HuH-7.5 (cell line): Measurements from ENCODE around the gene E2F4.

Experiments used
- DNase-seq: peaks from one replicate; pipeline ENCODE4 v3.0.0; 2011; ENCODE audit warnings: low spot score

E2F4 gene

GRCh38 chr16:67157892-67158635, 33.9 kb upstream of the E2F4 start:
- no peak for DNase-seq

DNA sequence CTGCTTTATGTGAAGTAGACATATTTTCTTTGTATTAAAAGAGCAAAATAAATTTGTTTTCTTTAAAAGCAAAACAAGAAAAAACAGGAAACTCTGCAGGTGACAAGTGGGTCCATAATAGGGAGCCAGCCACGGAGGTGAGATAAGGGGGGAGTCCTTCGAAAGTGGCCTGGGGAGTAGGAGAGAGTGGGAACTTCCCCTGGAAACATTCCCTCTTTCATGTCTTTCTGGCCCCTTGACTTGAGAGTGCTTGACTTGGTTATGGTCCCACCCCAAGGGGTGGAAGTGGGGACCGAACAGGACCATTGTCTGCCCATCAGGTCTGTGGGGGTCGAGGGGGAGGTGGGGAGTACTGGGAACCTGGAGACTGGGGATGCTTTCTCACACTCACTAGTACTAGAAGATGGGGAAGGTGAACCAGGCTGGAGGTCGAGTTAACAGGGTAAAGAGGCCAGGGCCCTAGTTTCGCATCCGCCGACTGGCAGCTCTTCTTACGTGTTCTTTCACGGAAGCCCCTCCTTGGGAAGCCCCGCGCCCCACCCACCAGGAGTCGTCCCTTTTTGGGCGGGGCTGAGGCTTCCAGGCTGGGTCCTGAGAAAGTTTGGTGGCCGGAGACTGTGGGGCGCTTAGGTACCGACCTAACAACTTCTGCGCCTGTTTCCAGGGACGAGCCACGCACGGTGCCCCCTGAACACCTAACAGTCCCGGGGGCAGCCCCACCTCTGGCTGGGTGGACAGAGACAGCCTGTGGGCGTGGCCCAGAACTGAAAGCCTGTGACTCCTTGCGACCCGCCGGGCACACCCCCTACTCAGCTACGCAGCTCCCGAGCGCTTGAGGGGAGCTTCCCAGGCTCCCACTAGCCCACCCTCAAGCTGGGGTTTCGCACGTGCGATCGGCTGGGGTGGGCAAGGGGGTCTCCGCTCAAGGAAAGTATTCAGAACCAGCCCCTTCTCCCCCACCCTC, 33.0 kb upstream of the E2F4 start:
- peak; percentile 59 for DNase-seq

- DNase-seq, result no peak
Observed at GRCh38 chr16:67161595-67162058, 30.3 kb upstream of the E2F4 start.

DNA sequence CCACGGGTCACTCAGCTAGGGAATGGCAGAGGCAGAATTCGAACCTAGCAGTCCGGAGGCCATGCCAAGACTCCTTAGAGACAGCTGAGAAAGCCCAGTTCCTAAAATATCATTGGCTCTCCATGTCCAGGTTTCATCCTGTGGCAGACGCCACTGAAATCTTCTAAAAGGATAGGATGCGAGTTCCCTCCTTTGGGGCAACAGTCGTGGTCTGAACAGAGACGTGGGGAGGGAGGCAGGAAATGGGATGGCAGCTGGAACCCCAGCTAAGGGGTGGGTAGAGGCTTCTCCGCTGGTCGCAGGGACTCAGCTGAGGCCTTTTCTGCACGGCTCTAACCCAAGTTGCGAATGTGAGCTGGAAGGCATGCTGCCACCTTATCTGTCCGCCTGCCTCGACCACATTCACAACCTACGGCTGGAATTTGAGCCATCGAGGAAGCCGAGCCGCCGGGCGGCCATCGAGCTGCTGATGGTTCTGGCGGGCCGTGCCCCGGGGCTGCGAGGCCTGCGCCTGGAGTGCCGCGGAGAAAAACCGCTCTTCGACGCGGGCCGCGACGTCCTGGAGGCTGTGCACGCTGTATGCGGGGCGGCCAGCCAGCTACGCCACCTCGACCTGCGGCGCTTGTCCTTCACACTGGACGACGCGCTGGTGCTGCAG, 29.3 kb upstream of the E2F4 start:
- no peak for DNase-seq

- no peak for DNase-seq
Observed at GRCh38 chr16:67163164-67163998, 28.6 kb upstream of the E2F4 start.

GRCh38 chr16:67163999-67164558, 27.9 kb upstream of the E2F4 start:
- no peak for DNase-seq

- peak; percentile 73 for DNase-seq
Observed at GRCh38 chr16:67164599-67165061, 27.3 kb upstream of the E2F4 start, which contains the start of gene HSF4. HSF4 (plus strand) TSS chr16:67164745; CDS start chr16:67164812, 67 bp downstream.

GRCh38 chr16:67165121-67166078, 26.6 kb upstream of the E2F4 start:
- DNase-seq, result no peak

- no peak for DNase-seq
Observed at GRCh38 chr16:67166110-67166547, 25.8 kb upstream of the E2F4 start.

- no peak for DNase-seq
Observed at GRCh38 chr16:67166598-67167168, 25.3 kb upstream of the E2F4 start.

- DNase-seq, result no peak
Observed at GRCh38 chr16:67167588-67167987, 24.4 kb upstream of the E2F4 start.

- DNase-seq, result no peak
Observed at GRCh38 chr16:67169011-67169451, 22.9 kb upstream of the E2F4 start.

DNA sequence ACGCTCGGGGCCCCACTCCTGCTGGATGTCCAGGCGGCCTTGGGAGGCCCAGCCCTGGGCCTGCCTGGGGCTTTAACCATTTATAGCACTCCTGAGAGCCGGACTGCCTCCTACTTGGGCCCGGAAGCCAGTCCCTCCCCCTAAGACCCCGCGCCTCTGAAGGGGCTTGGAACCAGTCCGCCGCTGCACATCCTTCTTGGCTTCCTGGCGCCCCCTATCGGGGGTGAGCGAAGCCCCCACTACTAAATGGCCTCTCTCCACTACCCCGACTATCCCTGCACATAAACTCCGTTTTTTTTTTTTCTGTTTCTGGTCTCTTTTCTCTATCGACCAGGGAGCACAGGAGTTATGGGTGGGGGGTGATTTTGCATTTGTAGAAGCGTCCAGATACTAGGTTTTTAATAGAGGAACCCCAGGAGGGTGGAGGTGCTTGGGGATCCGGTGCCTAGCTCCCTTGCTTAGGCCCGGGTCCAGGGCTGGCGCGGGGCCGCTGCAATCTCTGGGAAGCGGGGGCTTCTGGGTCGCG, 22.2 kb upstream of the E2F4 start:
- no peak for DNase-seq

- peak; percentile 91 for DNase-seq
Observed at GRCh38 chr16:67170168-67170948, 21.6 kb upstream of the E2F4 start, which contains the start of gene NOL3. NOL3 (plus strand) TSS chr16:67170538.

DNA sequence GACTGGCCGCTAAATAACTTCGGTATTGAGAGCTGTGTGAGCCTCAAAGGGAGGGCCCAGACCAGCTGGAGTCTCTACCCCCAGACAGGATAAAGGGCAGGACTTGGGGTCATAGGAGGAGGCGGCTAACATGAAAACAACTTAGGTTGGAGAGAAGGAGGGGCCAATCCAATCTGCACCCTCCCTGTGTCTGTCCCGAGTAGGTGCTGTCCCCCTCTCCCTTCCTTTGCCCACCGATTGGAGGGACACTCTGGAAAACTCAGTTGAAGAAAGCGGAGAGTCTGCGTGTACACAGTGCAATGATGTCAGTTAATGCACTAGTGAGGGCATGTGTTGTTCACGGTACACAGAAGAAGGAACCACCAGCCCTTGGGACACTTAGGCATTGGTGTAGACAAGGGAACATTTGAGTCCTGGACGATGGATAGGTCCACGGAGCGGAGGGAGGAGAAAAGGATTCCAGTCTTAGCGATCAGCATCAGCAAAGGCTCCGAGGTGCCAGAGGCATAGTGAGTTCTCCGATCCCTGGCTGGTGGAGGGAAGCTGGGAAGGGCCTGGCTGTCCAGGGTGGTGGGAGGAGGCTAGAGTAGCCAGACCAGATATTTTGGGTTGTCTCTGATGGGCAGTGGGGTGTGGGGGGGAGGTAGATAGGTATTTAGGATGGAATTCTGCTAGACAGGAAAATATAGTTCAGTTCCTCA, 20.9 kb upstream of the E2F4 start:
- no peak for DNase-seq

DNA sequence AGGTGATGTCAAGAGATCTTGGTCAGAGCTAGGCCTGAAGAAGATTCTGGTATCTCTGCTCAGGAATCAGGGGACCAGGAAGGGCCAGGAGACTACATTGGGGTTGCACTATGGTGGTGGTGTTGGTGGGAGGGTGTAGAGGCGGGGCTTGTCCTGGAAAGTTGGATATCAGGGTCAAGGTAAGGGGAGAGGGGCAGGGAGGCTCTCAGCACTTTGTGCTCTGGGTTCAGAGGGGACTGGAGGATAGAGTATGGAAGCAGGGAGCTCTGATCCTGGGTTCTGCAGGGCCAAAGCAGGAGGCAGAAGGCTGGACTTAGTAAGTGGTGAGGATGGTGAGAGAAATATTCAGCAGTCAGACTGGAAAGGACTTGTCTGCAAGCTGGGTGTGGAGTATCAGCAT, 18.6 kb upstream of the E2F4 start:
- DNase-seq, result no peak
